Upper lobe of right lung (tissue), 1 donor: Measurements from ENCODE around the gene TXNRD1. TPM values are rescaled to one million over a fixed set of nuclear protein-coding genes. Genes with fewer than 3 reads are reported as not detected.

Source experiments
- ATAC-seq: fragments of 200-7000 bp; cut with Tn5 transposase; one replicate; pipeline ENCODE4 v1.9.1; 2020; ENCODE audit warnings: mild to moderate bottlenecking, moderate library complexity
- DNase-seq: peaks from one replicate; pipeline ENCODE4 v3.0.0-alpha.2; 2020
- H3K27ac ChIP-seq: fragments of 200-600 bp; one replicate; pipeline ENCODE4 v1.8.0; 2022
- H3K27me3 ChIP-seq: fragments of 200-600 bp; one replicate; pipeline ENCODE4 v1.8.0; 2022; ENCODE audit warnings: mild to moderate bottlenecking
- H3K36me3 ChIP-seq: fragments of 200-600 bp; one replicate; pipeline ENCODE4 v1.8.0; 2022
- H3K4me1 ChIP-seq: fragments of 200-600 bp; one replicate; pipeline ENCODE4 v1.8.0; 2022
- H3K4me3 ChIP-seq: fragments of 200-600 bp; one replicate; pipeline ENCODE4 v1.8.0; 2022; ENCODE audit warnings: mild to moderate bottlenecking
- H3K9me3 ChIP-seq: fragments of 200-600 bp; one replicate; pipeline ENCODE4 v1.8.0; 2022
- intact Hi-C: fragments of 100-400 bp; cut with DNase I; formaldehyde crosslinking; loops from one replicate; pipeline ENCODE4 v1.11.0; 2022
- total RNA-seq: library from RNA; stranded (reverse); fragmentation: NEBNext Ultra II Directional; extraction: Animal tissue kit (Norgen Biotek cat#: 25700); gene quantifications from one replicate; pipeline ENCODE4 v1.2.1, GENCODE V29; 2021
- TF ChIP-seq, protein P1 (sequence below): fragments of 200-600 bp; IDR thresholded peaks from one replicate; pipeline ENCODE4 v1.8.0; 2022; ENCODE audit warnings: antibody characterized with exemption
- donor health status: DM: no; HTN: yes; CAD: no; lungs with severe emphysema.

Gene TXNRD1
- total RNA-seq, 1 donor from 2014 or later: 161 TPM

DNA sequence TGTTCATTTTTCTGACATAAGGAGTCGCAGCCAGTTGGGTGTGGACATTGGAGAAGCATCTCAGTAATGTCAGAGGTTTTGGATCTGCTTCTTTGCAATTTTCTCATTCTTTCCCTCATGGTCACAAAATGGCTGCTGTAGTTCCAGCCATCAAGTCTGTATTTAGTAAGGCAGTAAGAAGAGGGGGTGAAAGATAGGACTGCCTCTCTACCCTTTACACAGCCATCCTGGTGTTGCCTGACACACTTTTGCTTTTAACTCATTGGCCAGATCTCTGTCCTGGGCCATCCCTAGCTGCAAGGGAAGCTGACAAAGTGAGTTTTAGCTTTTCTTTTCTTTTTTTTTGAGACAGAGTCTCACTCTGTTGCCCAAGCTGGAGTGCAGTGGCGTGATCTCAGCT, 154.1 kb downstream of the TXNRD1 start:
- Histone ChIP-seq H3K4me1 (peaks cover 3% of the 10 kb centered on the region), H3K36me3 (no peaks in the 10 kb centered on the region), H3K9me3 (peaks cover 6% of the 10 kb centered on the region), H3K27ac (no peak overlapping the region), H3K27me3 (no peaks in the 10 kb centered on the region), H3K4me3 (no peak overlapping the region)
- ATAC-seq: no peak
- no peak for DNase-seq
- intact Hi-C loops: no loop called here
- TF ChIP-seq, protein P1, sequence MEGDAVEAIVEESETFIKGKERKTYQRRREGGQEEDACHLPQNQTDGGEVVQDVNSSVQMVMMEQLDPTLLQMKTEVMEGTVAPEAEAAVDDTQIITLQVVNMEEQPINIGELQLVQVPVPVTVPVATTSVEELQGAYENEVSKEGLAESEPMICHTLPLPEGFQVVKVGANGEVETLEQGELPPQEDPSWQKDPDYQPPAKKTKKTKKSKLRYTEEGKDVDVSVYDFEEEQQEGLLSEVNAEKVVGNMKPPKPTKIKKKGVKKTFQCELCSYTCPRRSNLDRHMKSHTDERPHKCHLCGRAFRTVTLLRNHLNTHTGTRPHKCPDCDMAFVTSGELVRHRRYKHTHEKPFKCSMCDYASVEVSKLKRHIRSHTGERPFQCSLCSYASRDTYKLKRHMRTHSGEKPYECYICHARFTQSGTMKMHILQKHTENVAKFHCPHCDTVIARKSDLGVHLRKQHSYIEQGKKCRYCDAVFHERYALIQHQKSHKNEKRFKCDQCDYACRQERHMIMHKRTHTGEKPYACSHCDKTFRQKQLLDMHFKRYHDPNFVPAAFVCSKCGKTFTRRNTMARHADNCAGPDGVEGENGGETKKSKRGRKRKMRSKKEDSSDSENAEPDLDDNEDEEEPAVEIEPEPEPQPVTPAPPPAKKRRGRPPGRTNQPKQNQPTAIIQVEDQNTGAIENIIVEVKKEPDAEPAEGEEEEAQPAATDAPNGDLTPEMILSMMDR: no peak

DNA sequence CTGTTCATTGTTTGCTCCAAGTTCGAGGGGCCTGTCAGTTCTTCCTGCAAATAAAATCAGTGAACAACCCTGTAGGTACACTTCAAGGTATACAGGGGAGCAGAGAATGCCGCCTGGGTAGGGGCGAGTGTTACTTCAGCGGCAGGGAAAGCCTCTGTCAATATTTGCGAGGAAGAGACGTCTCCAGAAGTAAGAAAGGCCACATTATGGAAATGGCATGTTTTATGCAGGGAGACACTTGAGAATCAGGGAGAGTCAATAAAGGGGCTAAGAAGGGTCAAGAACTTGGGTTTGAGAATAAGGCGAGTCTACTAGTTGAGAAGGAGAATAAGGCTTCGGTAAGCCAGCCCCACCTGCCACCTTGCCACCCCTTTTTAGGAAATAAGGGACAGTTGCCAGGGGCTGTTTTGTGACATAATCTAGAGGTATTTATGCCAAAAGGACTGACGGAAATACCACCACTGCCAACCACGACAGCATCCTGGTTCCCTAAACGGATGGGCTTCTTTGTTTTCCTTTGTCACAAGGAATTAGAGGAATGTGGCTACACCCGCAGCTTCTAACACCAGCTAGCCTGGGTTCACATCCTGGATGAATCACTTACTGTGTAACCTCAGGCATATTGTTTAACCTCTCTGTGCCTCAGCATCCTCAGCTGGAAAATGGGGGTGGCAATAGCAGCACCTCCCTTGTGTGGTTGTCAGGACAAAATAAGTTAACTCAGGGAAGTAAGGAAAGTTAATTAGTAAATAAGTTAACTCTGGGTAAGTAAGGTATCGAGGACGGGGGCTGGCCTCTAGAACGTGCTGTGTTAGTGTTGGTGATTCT, 155.7 kb downstream of the TXNRD1 start:
- TF ChIP-seq, protein P1: no peak
- ATAC-seq (no peak), DNase-seq (no peak)
- Histone ChIP-seq H3K4me3 (no peak overlapping the region), H3K27ac (no peak overlapping the region), H3K27me3 (no peaks in the 10 kb centered on the region), H3K36me3 (no peaks in the 10 kb centered on the region), H3K9me3 (peaks cover 6% of the 10 kb centered on the region), H3K4me1 (peaks cover 3% of the 10 kb centered on the region)
- intact Hi-C loops: no loop called here

DNA sequence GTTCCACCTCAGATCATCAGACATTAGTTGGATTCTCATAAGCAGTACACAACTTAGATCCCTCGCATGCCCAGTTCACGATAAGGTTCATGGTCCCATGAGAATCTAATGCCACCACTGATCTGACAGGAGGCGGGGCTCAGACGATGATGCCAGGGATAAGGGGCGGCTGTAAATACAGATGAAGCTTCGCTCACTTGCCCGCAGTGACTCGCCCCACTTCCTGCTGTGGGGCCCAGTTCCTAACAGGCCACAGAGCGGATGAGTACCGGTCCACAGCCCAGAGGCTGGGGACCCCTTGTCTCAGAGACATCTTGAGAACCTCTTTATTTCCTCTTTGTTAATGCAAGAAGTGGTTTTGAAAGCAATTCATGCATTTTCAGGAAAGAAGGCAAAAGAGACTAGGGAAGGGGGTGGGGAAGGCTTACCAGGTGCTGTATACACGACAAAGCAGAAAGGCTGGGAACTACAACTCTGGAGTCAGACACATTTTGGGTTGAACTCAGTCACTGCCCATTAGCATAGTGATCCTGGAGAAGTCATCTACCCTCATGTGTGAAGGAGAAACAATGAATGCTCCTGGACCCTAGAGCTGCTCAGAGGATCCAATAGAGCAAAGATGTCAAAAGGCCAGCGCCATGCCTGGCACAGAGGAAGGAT, 156.6 kb downstream of the TXNRD1 start:
- intact Hi-C loops: no loop called here
- no peak overlapping the region for H3K4me3 ChIP-seq
- H3K36me3 ChIP-seq: no peaks in the 10 kb centered on the region
- TF ChIP-seq, protein P1: no peak
- H3K27me3 ChIP-seq: no peaks in the 10 kb centered on the region
- peaks cover 6% of the 10 kb centered on the region for H3K9me3 ChIP-seq
- ATAC-seq: peak; percentile 26
- H3K27ac ChIP-seq: no peak overlapping the region
- no peak for DNase-seq
- peaks cover 4% of the 10 kb centered on the region for H3K4me1 ChIP-seq

DNA sequence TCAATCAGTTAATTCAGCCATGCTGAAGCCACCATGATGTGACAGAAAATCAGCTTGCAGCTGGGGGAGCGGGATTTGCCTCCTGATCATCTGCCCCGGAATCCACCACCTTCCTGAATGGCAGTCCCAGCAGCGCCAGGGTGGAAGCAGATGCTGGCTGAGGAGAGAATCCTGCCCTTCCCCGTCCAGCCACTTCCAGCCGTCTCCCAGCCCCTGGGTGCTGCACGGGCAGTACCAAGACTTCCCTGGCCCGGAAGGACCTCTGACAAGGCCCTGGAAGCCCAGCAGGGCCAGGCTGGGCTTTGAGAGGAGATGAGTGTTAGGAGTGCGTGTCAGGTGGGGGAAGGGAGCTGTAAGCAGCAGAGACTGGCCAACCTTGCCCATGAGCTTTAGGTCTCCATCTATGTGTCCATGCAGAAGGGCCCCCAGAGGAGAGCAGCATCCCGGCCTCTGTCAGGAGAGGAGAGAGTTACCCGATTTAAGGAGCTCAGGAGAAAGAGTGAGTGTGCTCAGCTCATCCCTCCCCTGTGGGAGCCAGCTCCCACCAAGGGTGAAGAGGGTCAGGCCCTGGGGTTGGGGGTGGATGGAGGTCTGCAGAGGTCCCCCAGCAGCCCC, 157.2 kb downstream of the TXNRD1 start:
- no peak for ATAC-seq
- H3K27me3 ChIP-seq: no peaks in the 10 kb centered on the region
- no peak for DNase-seq
- intact Hi-C loops: no loop called here
- H3K36me3 ChIP-seq: no peaks in the 10 kb centered on the region
- no peak overlapping the region for H3K4me3 ChIP-seq
- H3K9me3 ChIP-seq: peaks cover 6% of the 10 kb centered on the region
- H3K27ac ChIP-seq: no peak overlapping the region
- peaks cover 7% of the 10 kb centered on the region for H3K4me1 ChIP-seq
- TF ChIP-seq, protein P1: no peak

DNA sequence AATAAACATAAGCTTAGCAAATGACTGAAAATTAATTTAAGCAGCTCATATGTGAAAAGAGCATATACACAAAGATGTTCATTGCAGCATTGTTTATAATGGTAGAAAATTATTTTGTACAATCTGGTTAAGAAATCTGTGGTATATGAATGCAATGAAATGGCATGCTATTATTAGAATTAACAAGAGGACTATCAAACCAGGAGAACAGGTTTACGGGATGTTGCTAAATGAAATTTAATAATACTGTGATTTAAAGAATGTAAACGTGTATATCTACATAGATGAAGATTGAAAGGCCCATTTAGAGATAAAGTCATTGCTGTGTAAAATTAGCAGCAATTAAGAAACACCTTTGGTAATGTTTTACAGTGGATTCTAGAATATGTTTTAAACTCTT, 158.5 kb downstream of the TXNRD1 start:
- no peaks in the 10 kb centered on the region for H3K27me3 ChIP-seq
- intact Hi-C loops: no loop called here
- DNase-seq (no peak), ATAC-seq (no peak)
- H3K4me1 ChIP-seq: peaks cover 7% of the 10 kb centered on the region
- no peak overlapping the region for H3K4me3 ChIP-seq
- H3K9me3 ChIP-seq: peaks cover 6% of the 10 kb centered on the region
- TF ChIP-seq, protein P1: no peak
- no peaks in the 10 kb centered on the region for H3K36me3 ChIP-seq
- no peak overlapping the region for H3K27ac ChIP-seq
